H54 (cell line): ENCODE data around the gene GPC1.

Experiments used
- DNase-seq: peaks from one replicate; pipeline ENCODE4 v3.0.0; 2011; ENCODE audit warnings: low spot score, mixed read lengths; ENCODE audit not compliant: insufficient read length
- FAIRE-seq: peaks from 3 replicates; lab custom pipeline; 2011; peaks lifted over from hg19 to GRCh38; lab: Jason Lieb, UNC
- POLR2A ChIP-seq: IDR thresholded peaks from 2 replicates; pipeline ENCODE4 v1.6.1; 2011; ENCODE audit warnings: low read depth, mild to moderate bottlenecking, low read length

Gene GPC1

GRCh38 chr2:240514631-240515030 lies 79.2 kb downstream of the GPC1 start:
- no peak for DNase-seq
- FAIRE-seq = no peak
- no peak for TF ChIP-seq POLR2A

GRCh38 chr2:240517342-240517741 lies 81.9 kb downstream of the GPC1 start:
- FAIRE-seq = no peak
- no peak for DNase-seq
- TF ChIP-seq POLR2A = no peak
